ENCODE results near the gene DLST. TPM values are rescaled to one million over a fixed set of nuclear protein-coding genes. Genes with fewer than 3 reads are reported as not detected.

The DLST gene
- total RNA-seq, 2 experiments from 2014 or later = 132 to 137 TPM

Other genes starting within 250 kb of the DLST start
- gene AREL1, start 168.8 kb upstream of the DLST start, total RNA-seq = 10 to 100 TPM; 31.9 to 34.6 TPM
- gene FCF1, start 168.8 kb upstream of the DLST start, total RNA-seq = 10 to 100 TPM; 72.1 to 72.5 TPM
- 10 to 100 TPM; 46.3 to 51.8 TPM for gene YLPM1, start 118.6 kb upstream of the DLST start, total RNA-seq
- under 1 TPM; 0.19 to 0.33 TPM for gene PROX2, start 5.8 kb upstream of the DLST start, total RNA-seq
- gene RPS6KL1, start 41.3 kb downstream of the DLST start, total RNA-seq = 1 to 10 TPM; 4.2 to 4.9 TPM
- gene PGF, start 73.7 kb downstream of the DLST start, total RNA-seq = under 1 TPM in 1 of 2 experiments, not detected in 1; 0.10 TPM
- 10 to 100 TPM; 61.9 to 62.6 TPM for gene EIF2B2, start 121.0 kb downstream of the DLST start, total RNA-seq
- gene MLH3, start 169.6 kb downstream of the DLST start, total RNA-seq = 10 to 100 TPM; 19.7 to 21.2 TPM
- 10 to 100 TPM; 41.3 to 45.8 TPM for gene ACYP1, start 182.1 kb downstream of the DLST start, total RNA-seq
- 1 to 10 TPM; 1.4 to 2.1 TPM for gene ZC2HC1C, start 187.7 kb downstream of the DLST start, total RNA-seq
- 10 to 100 TPM; 51.8 to 56.4 TPM for gene NEK9, start 245.1 kb downstream of the DLST start, total RNA-seq